ENCODE data around the gene ADAM11. TPM values are rescaled to one million over a fixed set of nuclear protein-coding genes. Genes with fewer than 3 reads are reported as not detected.
A peak's percentile ranks its signal among the peaks of the same experiment; 100 is the strongest.

Gene ADAM11
- total RNA-seq, 4 donors from 2014 or later = under 0.01 to 0.98 (median 0.64) TPM

DNA sequence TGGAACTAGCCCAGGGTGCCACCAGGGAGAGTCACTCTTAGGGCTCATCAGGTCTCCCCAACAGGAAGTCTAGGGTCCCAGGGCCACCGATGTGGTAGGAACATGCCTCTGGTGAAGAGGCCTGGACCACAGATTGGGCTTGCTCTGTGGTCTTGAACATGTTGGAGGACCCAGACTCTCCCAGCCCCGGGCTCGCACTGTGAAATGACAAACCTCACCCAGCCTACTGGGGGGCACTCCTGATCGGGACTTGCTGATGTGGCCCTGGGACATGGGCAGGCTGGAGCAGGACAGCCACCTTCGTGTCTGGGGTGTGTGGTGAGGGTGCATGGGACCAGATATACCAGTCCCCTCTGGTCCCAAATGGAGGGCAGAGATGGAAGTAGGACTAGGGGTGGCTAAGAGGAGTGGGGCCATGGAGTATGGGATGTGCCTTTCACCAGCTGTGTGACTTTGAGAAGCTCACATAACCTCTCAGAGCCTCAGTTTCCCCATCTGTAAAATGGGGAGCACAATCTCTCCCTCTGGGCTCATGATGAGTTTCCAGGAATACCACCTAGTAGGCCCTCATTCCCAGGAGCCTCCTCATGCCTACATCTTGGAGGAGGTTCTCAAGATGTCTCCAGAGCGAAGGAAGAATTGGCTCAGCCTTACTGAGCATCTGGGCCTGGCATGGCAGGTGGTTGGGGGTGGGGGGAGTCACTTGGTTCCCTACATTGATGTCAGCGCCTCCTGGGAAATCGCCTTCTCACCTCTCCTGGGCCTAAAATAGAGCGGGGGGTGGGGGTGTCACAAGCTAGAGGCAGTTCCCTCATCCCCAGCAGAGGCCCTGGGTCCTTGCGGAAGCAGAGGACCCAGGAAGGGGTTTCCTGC, 1.5 kb upstream of the ADAM11 start:
- Histone ChIP-seq H3K27me3 (peaks cover 0 to 54% (median 22%) of the 10 kb centered on the region in 4 donors), H3K9me3 (no peaks in the 10 kb centered on the region), H3K4me3 (no peak overlapping the region), H3K36me3 (no peaks in the 10 kb centered on the region), H3K4me1 (peaks cover 15 to 22% (median 17%) of the 10 kb centered on the region in 4 donors), H3K27ac (replicated peaks in 1 of 4) (no peak overlapping the region)
- no peak for DNase-seq (ENCODE audit: extremely low spot score)
- intact Hi-C loops (cut with DNase I) = no loop called here
- 82% methylated on average over 10 of the region's 10 CpGs for WGBS
- TF ChIP-seq POLR2AphosphoS5 (IDR thresholded peaks at IDR 0.05) (no peak), EP300 (IDR thresholded peaks at IDR 0.05) (no peak), POLR2A (IDR thresholded peaks at IDR 0.05; ENCODE audit: low read depth) (no peak)
- TF ChIP-seq, protein P1, sequence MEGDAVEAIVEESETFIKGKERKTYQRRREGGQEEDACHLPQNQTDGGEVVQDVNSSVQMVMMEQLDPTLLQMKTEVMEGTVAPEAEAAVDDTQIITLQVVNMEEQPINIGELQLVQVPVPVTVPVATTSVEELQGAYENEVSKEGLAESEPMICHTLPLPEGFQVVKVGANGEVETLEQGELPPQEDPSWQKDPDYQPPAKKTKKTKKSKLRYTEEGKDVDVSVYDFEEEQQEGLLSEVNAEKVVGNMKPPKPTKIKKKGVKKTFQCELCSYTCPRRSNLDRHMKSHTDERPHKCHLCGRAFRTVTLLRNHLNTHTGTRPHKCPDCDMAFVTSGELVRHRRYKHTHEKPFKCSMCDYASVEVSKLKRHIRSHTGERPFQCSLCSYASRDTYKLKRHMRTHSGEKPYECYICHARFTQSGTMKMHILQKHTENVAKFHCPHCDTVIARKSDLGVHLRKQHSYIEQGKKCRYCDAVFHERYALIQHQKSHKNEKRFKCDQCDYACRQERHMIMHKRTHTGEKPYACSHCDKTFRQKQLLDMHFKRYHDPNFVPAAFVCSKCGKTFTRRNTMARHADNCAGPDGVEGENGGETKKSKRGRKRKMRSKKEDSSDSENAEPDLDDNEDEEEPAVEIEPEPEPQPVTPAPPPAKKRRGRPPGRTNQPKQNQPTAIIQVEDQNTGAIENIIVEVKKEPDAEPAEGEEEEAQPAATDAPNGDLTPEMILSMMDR (IDR thresholded peaks at IDR 0.05) = no peak

- Histone ChIP-seq H3K9me3 (no peaks in the 10 kb centered on the region), H3K4me3 (no peak overlapping the region), H3K4me1 (peaks cover 15 to 22% (median 17%) of the 10 kb centered on the region in 4 donors), H3K27me3 (peaks cover 0 to 56% (median 22%) of the 10 kb centered on the region in 4 donors), H3K36me3 (no peaks in the 10 kb centered on the region), H3K27ac (replicated peaks in 1 of 4) (no peak overlapping the region)
- no peak for DNase-seq (ENCODE audit: extremely low spot score)
- TF ChIP-seq, protein P1 (IDR thresholded peaks at IDR 0.05) = no peak
- TF ChIP-seq POLR2AphosphoS5 (IDR thresholded peaks at IDR 0.05) (no peak), POLR2A (IDR thresholded peaks at IDR 0.05; ENCODE audit: low read depth) (no peak), EP300 (IDR thresholded peaks at IDR 0.05) (no peak)
- intact Hi-C loops (cut with DNase I) = no loop called here
- 78% methylated on average over 4 of the region's 5 CpGs for WGBS
These were observed 822 bp upstream of the ADAM11 start for GRCh38 chr17:44757918-44758413.

DNA sequence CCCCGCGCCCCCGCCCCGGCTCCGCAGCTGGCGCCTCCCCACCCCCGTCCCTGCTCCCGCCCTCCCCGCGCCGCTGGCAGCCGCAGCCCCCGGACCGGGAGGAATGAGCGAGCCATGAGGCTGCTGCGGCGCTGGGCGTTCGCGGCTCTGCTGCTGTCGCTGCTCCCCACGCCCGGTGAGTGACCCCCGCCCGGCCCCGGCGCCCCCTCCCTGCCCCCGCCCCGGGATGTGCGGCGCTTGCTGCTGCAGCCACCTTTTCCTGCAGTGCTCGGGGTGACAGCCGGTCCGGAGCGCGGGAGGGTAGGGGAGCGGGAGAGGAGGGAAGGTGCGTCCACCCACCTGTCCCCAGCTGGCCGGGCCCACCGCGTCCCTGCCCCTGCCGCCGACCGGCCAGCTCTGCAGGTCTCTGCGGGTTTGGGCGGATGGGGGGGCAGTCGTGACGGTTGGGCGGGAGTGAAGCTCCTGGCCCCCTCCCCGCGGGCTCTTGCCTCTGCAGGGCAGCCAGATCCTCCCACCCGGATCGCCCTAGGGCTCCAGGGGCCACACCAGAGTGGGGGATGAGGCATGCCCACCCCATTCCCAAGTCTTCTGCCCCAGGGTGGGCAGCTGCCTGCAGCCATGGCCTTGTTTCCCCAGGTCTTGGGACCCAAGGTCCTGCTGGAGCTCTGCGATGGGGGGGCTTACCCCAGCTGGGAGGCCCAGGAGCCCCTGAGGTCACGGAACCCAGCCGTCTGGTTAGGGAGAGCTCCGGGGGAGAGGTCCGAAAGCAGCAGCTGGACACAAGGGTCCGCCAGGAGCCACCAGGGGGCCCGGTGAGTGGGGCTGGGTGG, 513 bp downstream of the ADAM11 start:
- peaks cover 15 to 22% (median 17%) of the 10 kb centered on the region in 4 donors for H3K4me1 ChIP-seq
- H3K4me3 ChIP-seq = peak overlapping the region; percentile 56 to 63 (median 58)
- H3K27me3 ChIP-seq = peaks cover 0 to 56% (median 22%) of the 10 kb centered on the region in 4 donors
- TF ChIP-seq POLR2A (IDR thresholded peaks at IDR 0.05; ENCODE audit: low read depth) = no peak
- TF ChIP-seq, protein P1 (IDR thresholded peaks at IDR 0.05) = no peak
- TF ChIP-seq EP300 (IDR thresholded peaks at IDR 0.05) = no peak
- no peak for TF ChIP-seq POLR2AphosphoS5 (IDR thresholded peaks at IDR 0.05)
- H3K27ac ChIP-seq (replicated peaks in 1 of 4) = no peak overlapping the region
- 27% methylated on average over 3 of the region's 60 CpGs for WGBS
- H3K9me3 ChIP-seq = no peaks in the 10 kb centered on the region
- intact Hi-C loops (cut with DNase I) = no loop called here
- no peaks in the 10 kb centered on the region for H3K36me3 ChIP-seq
- no peak for DNase-seq (ENCODE audit: extremely low spot score)

DNA sequence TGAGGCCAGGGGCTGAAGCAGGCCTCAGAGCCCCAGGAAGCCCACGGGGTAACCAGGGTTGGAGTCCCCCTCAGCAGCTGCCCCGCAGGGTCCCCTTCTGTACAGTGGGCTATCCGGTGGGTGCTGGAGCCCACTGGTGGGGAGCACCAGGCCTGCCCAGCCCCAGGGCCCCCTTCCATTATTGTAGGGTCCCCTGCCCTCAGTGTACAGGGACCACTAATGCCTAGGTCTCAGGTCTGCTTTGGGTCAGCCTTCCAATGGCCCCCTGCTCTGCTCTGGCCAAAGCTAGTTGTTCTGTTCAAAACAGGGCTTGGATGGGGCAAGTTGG, 1.1 kb downstream of the ADAM11 start:
- Histone ChIP-seq H3K27me3 (peaks cover 0 to 61% (median 22%) of the 10 kb centered on the region in 4 donors), H3K4me3 (peak overlapping the region in 1 of 4 donors; percentile 59), H3K9me3 (no peaks in the 10 kb centered on the region), H3K27ac (replicated peaks in 1 of 4) (no peak overlapping the region), H3K4me1 (peaks cover 15 to 22% (median 17%) of the 10 kb centered on the region in 4 donors), H3K36me3 (no peaks in the 10 kb centered on the region)
- no peak for DNase-seq (ENCODE audit: extremely low spot score)
- TF ChIP-seq EP300 (IDR thresholded peaks at IDR 0.05) = no peak
- TF ChIP-seq, protein P1 (IDR thresholded peaks at IDR 0.05) = no peak
- no peak for TF ChIP-seq POLR2AphosphoS5 (IDR thresholded peaks at IDR 0.05)
- no peak for TF ChIP-seq POLR2A (IDR thresholded peaks at IDR 0.05; ENCODE audit: low read depth)
- WGBS = 71% methylated on average over 2 of the region's 3 CpGs
- intact Hi-C loops (cut with DNase I) = no loop called here

All from esophagus muscularis mucosa (tissue), 4 donors.